CD4-positive, CD25-positive, alpha-beta regulatory T cell (primary cell): ENCODE results near the gene AIP. TPM values are rescaled to one million over a fixed set of nuclear protein-coding genes. Genes with fewer than 3 reads are reported as not detected.

Experiments used
- ATAC-seq, 2 donors: fragments of 150-1000 bp; cut with Tn5 transposase; one replicate each; pipeline ENCODE4 v1.10.0; 2021; ENCODE audit warnings: low read depth in 2 of 2, moderate number of reproducible peaks in 2 of 2, moderate library complexity in 1 of 2
- DNase-seq, 3 donors: peaks; one replicate each; pipeline versions ENCODE4 v3.0.0 to v3.0.0-alpha.2; 2012 to 2022; ENCODE audit warnings: mixed read lengths in 1 of 3
- H3K27ac ChIP-seq: one replicate; pipeline ENCODE4 v1.7.0; 2013; ENCODE audit warnings: mild to moderate bottlenecking, low read length; ENCODE audit not compliant: insufficient read depth, poor library complexity, severe bottlenecking
- H3K27me3 ChIP-seq: one replicate; pipeline ENCODE4 v1.7.0; 2013; ENCODE audit warnings: low read length; ENCODE audit not compliant: control insufficient read depth, insufficient read depth
- H3K36me3 ChIP-seq: one replicate; pipeline ENCODE4 v1.7.0; 2013; ENCODE audit warnings: mild to moderate bottlenecking, low read length, moderate library complexity; ENCODE audit not compliant: control insufficient read depth, insufficient read depth
- H3K4me1 ChIP-seq: 2 replicates; pipeline ENCODE4 v1.7.0; 2013; ENCODE audit warnings: mild to moderate bottlenecking, low read length; ENCODE audit not compliant: insufficient read depth, control insufficient read depth, poor library complexity, severe bottlenecking
- H3K4me3 ChIP-seq: one replicate; pipeline ENCODE4 v1.7.0; 2013; ENCODE audit warnings: low read depth, mild to moderate bottlenecking, low read length, moderate library complexity
- H3K9me3 ChIP-seq, 2 experiments: 1 replicate in 1 of 2; 2 replicates in 1 of 2; pipeline ENCODE4 v1.7.0; 2013; ENCODE audit warnings: low read length in 2 of 2, mild to moderate bottlenecking in 1 of 2, moderate library complexity in 1 of 2; ENCODE audit not compliant: control insufficient read depth in 2 of 2
- H3K27ac Mint-ChIP-seq, 3 donors: one replicate each; pipeline ENCODE4 v1.8.0; 2020 to 2022; ENCODE audit warnings: mild to moderate bottlenecking in 3 of 3, mixed read lengths in 3 of 3, moderate library complexity in 2 of 3
- H3K27me3 Mint-ChIP-seq: one replicate; pipeline ENCODE4 v1.8.0; 2022; ENCODE audit warnings: mild to moderate bottlenecking, mixed read lengths
- H3K36me3 Mint-ChIP-seq: one replicate; pipeline ENCODE4 v1.8.0; 2020; ENCODE audit warnings: mixed read lengths
- H3K4me1 Mint-ChIP-seq, 4 donors: one replicate each; pipeline ENCODE4 v1.8.0; 2020 to 2022; ENCODE audit warnings: mixed read lengths in 4 of 4, mild to moderate bottlenecking in 1 of 4
- H3K4me3 Mint-ChIP-seq, 4 donors: one replicate each; pipeline ENCODE4 v1.8.0; 2020 to 2022; ENCODE audit warnings: mild to moderate bottlenecking in 4 of 4, mixed read lengths in 4 of 4, moderate library complexity in 3 of 4
- H3K9me3 Mint-ChIP-seq, 7 donors: one replicate each; pipeline ENCODE4 v1.8.0; 2020 to 2022; ENCODE audit warnings: mixed read lengths in 7 of 7, mild to moderate bottlenecking in 3 of 7, moderate library complexity in 2 of 7
- polyA plus RNA-seq, 4 donors: library from polyadenylated mRNA; unstranded; fragments of 300-500 nt; fragmentation: Illumina TruSeq; gene quantifications; one replicate each; pipeline ENCODE4 v1.2.3, GENCODE V29; 2021
- total RNA-seq: library from RNA; stranded (reverse); gene quantifications from one replicate; pipeline ENCODE4 v1.2.3, GENCODE V29; 2022

The AIP gene
- total and polyA plus RNA-seq, 5 donors from 2014 or later, result 124 to 234 (median 213) TPM

- H3K9me3 Mint-ChIP-seq, result no peaks in the 10 kb centered on the region
- peaks cover 4 to 78% (median 30%) of the 10 kb centered on the region in 4 donors for H3K4me1 Mint-ChIP-seq
- Histone ChIP-seq H3K4me1 (peaks cover 93% of the 10 kb centered on the region), H3K36me3 (peaks cover 12% of the 10 kb centered on the region), H3K27ac (peak within 1 kb of the TSS; percentile 94), H3K27me3 (no peaks in the 10 kb centered on the region), H3K9me3 (no peaks in the 10 kb centered on the region), H3K4me3 (peak within 1 kb of the TSS; percentile 90)
- H3K27me3 Mint-ChIP-seq, result no peaks in the 10 kb centered on the region
- H3K36me3 Mint-ChIP-seq, result peaks cover 5% of the 10 kb centered on the region
- H3K27ac Mint-ChIP-seq, result peak within 1 kb of the TSS; percentile 92 to 94 (median 94)
- peak; percentile 72 to 90 (median 84) for DNase-seq
- ATAC-seq, result peak; percentile 64 to 67
- H3K4me3 Mint-ChIP-seq, result peak within 1 kb of the TSS; percentile 97 to 99 (median 98)
Observed at GRCh38 chr11:67437082-67437808, 45.6 kb upstream of the AIP start, which contains the start of gene PTPRCAP. Gene PTPRCAP (minus strand): TSS chr11:67437682. CDS start chr11:67437619, 63 bp downstream.

- peaks cover 6 to 78% (median 30%) of the 10 kb centered on the region in 4 donors for H3K4me1 Mint-ChIP-seq
Observed at GRCh38 chr11:67437809-67438157, 45.0 kb upstream of the AIP start.

GRCh38 chr11:67438158-67438902, 44.5 kb upstream of the AIP start:
- H3K36me3 Mint-ChIP-seq, result peaks cover 5% of the 10 kb centered on the region
- peak; percentile 74 to 85 (median 76) for DNase-seq
- H3K4me3 ChIP-seq, result peak overlapping the region; percentile 88
- peak; percentile 35 to 41 for ATAC-seq
- peak overlapping the region; percentile 92 to 94 (median 94) for H3K27ac Mint-ChIP-seq
- H3K27me3 Mint-ChIP-seq, result no peaks in the 10 kb centered on the region
- peaks cover 9% of the 10 kb centered on the region for H3K36me3 ChIP-seq
- no peaks in the 10 kb centered on the region for H3K27me3 ChIP-seq
- peak overlapping the region; percentile 97 to 99 (median 98) for H3K4me3 Mint-ChIP-seq
- H3K9me3 Mint-ChIP-seq, result no peaks in the 10 kb centered on the region
- H3K9me3 ChIP-seq, result no peaks in the 10 kb centered on the region
- peaks cover 6 to 75% (median 30%) of the 10 kb centered on the region in 4 donors for H3K4me1 Mint-ChIP-seq
- H3K27ac ChIP-seq, result peak overlapping the region; percentile 94
- H3K4me1 ChIP-seq, result peaks cover 94% of the 10 kb centered on the region

More at GRCh38 chr11:67437809-67438157, 45.0 kb upstream of the AIP start:
- Histone ChIP-seq H3K27ac (peak overlapping the region; percentile 94), H3K27me3 (no peaks in the 10 kb centered on the region), H3K36me3 (peaks cover 9% of the 10 kb centered on the region), H3K9me3 (no peaks in the 10 kb centered on the region), H3K4me1 (peaks cover 94% of the 10 kb centered on the region), H3K4me3 (peak overlapping the region; percentile 88)
- H3K27ac Mint-ChIP-seq, result peak overlapping the region; percentile 92 to 94 (median 94)
- H3K36me3 Mint-ChIP-seq, result peaks cover 5% of the 10 kb centered on the region
- no peaks in the 10 kb centered on the region for H3K9me3 Mint-ChIP-seq
- no peaks in the 10 kb centered on the region for H3K27me3 Mint-ChIP-seq
- peak overlapping the region; percentile 97 to 99 (median 98) for H3K4me3 Mint-ChIP-seq
- DNase-seq, result no peak
- no peak for ATAC-seq

GRCh38 chr11:67439321-67440228, 43.3 kb upstream of the AIP start:
- Histone ChIP-seq H3K27me3 (no peaks in the 10 kb centered on the region), H3K4me3 (peak overlapping the region; percentile 70), H3K36me3 (peaks cover 7% of the 10 kb centered on the region), H3K4me1 (peaks cover 93% of the 10 kb centered on the region), H3K9me3 (no peaks in the 10 kb centered on the region), H3K27ac (peak overlapping the region; percentile 94)
- Mint-ChIP-seq H3K4me3 (peak overlapping the region; percentile 97 to 99 (median 98)), H3K27ac (peak overlapping the region; percentile 92 to 98 (median 94)), H3K4me1 (peaks cover 6 to 73% (median 31%) of the 10 kb centered on the region in 4 donors), H3K9me3 (peaks cover 0 to 2% (median 0%) of the 10 kb centered on the region in 7 donors), H3K27me3 (no peaks in the 10 kb centered on the region), H3K36me3 (peaks cover 5% of the 10 kb centered on the region)
- no peak for DNase-seq
- no peak for ATAC-seq

GRCh38 chr11:67440229-67441097, 42.4 kb upstream of the AIP start:
- peak in 2 of 3 donors; percentile 29 to 66 for DNase-seq
- H3K36me3 Mint-ChIP-seq, result peaks cover 5% of the 10 kb centered on the region
- H3K4me3 ChIP-seq, result peak overlapping the region; percentile 37

GRCh38 chr11:67441098-67441563, 41.7 kb upstream of the AIP start:
- DNase-seq (peak in 1 of 3 donors; percentile 33), ATAC-seq (no peak)
- H3K4me1 ChIP-seq, result peaks cover 93% of the 10 kb centered on the region
- no peaks in the 10 kb centered on the region for H3K36me3 ChIP-seq
- peaks cover 5% of the 10 kb centered on the region for H3K36me3 Mint-ChIP-seq
- no peaks in the 10 kb centered on the region for H3K9me3 ChIP-seq
- H3K9me3 Mint-ChIP-seq, result peaks cover 0 to 2% (median 0%) of the 10 kb centered on the region in 7 donors
- H3K27me3 ChIP-seq, result no peaks in the 10 kb centered on the region
- peaks cover 7 to 77% (median 44%) of the 10 kb centered on the region in 4 donors for H3K4me1 Mint-ChIP-seq
- H3K27me3 Mint-ChIP-seq, result no peaks in the 10 kb centered on the region
- peak overlapping the region; percentile 76 to 94 (median 92) for H3K27ac Mint-ChIP-seq
- peak overlapping the region; percentile 53 to 99 (median 66) for H3K4me3 Mint-ChIP-seq
- H3K27ac ChIP-seq, result peak overlapping the region; percentile 94
- no peak overlapping the region for H3K4me3 ChIP-seq

More at GRCh38 chr11:67440229-67441097, 42.4 kb upstream of the AIP start:
- peak overlapping the region; percentile 92 to 98 (median 94) for H3K27ac Mint-ChIP-seq
- H3K4me1 Mint-ChIP-seq, result peaks cover 6 to 75% (median 38%) of the 10 kb centered on the region in 4 donors
- no peak for ATAC-seq
- H3K27me3 Mint-ChIP-seq, result no peaks in the 10 kb centered on the region
- H3K27ac ChIP-seq, result peak overlapping the region; percentile 94
- no peaks in the 10 kb centered on the region for H3K9me3 ChIP-seq
- H3K4me1 ChIP-seq, result peaks cover 93% of the 10 kb centered on the region
- peaks cover 0 to 2% (median 0%) of the 10 kb centered on the region in 7 donors for H3K9me3 Mint-ChIP-seq
- H3K4me3 Mint-ChIP-seq, result peak overlapping the region; percentile 97 to 99 (median 98)
- H3K36me3 ChIP-seq, result peaks cover 3% of the 10 kb centered on the region
- no peaks in the 10 kb centered on the region for H3K27me3 ChIP-seq
